HUES6 (cell line): Measurements from ENCODE around the gene ZGPAT.

Experiments
- H3K27ac ChIP-seq: 2 replicates; pipeline ENCODE4 v1.7.0; 2013; ENCODE audit warnings: low read depth, mild to moderate bottlenecking, low read length, inconsistent platforms
- H3K27me3 ChIP-seq: 2 replicates; pipeline ENCODE4 v1.6.1; 2013; ENCODE audit warnings: low read length; ENCODE audit not compliant: control insufficient read depth, insufficient read depth
- H3K36me3 ChIP-seq: 2 replicates; pipeline ENCODE4 v1.6.1; 2013; ENCODE audit warnings: low read length; ENCODE audit not compliant: control insufficient read depth, insufficient read depth
- H3K4me1 ChIP-seq: 2 replicates; pipeline ENCODE4 v1.6.1; 2013; ENCODE audit warnings: low read length; ENCODE audit not compliant: control insufficient read depth, insufficient read depth
- H3K4me3 ChIP-seq: 2 replicates; pipeline ENCODE4 v1.5.1; 2013; ENCODE audit warnings: low read depth, low read length
- H3K9ac ChIP-seq: one replicate; pipeline ENCODE4 v1.6.1; 2013; ENCODE audit warnings: mild to moderate bottlenecking, low read length
- H3K9me3 ChIP-seq: 2 replicates; pipeline ENCODE4 v1.6.1; 2013; ENCODE audit warnings: low read depth, low read length; ENCODE audit not compliant: control insufficient read depth, insufficient read depth

Gene ZGPAT

DNA sequence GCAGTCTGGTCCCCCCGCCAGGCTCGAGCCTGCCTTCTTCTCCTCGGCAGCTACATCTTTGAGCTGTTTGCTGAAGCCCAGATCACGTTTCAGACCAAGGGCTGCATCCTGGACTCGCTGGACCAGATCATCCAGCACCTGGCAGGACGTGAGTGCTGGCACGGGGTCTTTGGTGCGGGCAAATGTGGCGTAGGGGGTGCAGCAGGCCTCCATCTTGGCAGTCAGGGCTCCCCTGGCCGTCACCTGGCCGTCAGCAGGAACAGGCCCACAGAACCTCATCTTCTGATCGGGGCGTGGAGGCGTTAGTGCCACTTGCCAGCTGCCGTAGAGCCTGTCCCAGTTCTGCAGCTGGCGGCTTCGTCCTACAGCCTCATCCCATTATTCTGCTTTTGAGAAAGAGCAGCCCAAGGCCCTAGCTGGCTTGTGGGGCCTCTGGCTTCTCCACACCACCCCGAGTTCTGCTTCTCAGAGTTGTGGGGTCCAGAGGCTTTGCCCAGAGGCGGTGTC is 28.0 kb upstream of the ZGPAT start:
- no peak overlapping the region for H3K27ac ChIP-seq
- peaks cover 54% of the 10 kb centered on the region for H3K36me3 ChIP-seq

DNA sequence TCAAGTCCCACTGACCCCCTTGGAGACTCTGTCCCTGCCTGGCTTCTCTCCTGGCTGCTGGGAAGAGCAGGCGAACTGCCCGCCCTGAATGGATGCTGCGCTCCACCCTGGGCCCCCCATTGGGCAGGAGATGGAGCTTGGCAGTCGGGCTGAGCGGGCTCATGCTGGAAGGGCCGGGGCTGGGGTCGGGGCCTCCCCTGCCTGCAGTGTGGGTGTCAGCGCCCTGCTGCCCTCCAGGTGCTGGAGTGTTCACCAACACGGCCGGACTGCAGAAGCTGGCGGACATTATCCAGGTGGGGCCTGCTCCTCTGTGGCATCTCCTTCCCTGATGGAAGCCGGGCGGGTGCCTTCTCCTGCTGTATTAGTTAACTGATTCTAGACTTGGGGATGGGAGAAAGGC is 27.4 kb upstream of the ZGPAT start:
- Histone ChIP-seq H3K36me3 (peaks cover 49% of the 10 kb centered on the region), H3K9me3 (no peaks in the 10 kb centered on the region), H3K27me3 (no peaks in the 10 kb centered on the region), H3K4me1 (no peaks in the 10 kb centered on the region; the same call in 1 of the 2 replicates), H3K9ac (no peak overlapping the region), H3K4me3 (no peak overlapping the region), H3K27ac (no peak overlapping the region)

More for the DNA sequence above, 28.0 kb upstream of the ZGPAT start:
- H3K9ac ChIP-seq: no peak overlapping the region
- no peaks in the 10 kb centered on the region for H3K27me3 ChIP-seq
- H3K9me3 ChIP-seq: no peaks in the 10 kb centered on the region
- no peaks in the 10 kb centered on the region; the same call in 1 of the 2 replicates for H3K4me1 ChIP-seq
- no peak overlapping the region for H3K4me3 ChIP-seq

DNA sequence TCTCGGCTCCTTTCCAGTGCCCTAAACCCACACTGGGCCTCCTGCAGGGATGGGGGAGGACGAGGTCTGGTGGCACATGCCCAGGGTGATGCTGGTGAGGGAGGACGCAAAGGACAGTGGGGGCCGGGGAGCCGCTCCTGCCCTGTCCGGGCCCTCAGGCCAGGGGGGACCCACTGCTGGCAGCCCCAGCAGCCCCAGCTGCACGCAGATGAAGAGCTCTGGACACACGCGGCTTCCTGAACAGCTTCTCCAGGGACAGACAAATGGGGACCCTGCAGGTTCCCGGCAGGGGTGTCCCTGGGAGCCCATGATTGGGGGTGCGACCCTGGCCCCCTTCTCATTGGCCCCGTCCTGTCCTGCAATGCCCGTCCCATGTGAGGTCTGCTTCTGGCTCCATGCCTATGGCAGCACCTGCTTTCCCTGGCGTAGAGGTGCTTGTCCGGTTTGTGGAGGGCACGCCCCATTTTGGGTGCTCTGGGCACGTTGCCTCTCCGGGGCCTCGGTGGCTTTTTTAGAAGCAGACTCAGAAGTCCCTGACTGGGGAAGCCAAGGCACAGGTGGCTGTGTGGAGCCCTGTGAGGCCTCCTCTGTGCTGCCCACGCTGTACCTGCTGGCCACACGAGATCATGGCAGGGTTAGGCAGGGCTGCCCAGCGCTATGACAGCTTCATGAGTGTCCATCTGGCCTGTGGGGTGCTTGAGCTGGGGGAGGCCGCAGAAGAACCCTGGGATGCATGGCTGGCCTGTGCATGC is 26.8 kb upstream of the ZGPAT start:
- no peaks in the 10 kb centered on the region for H3K27me3 ChIP-seq
- H3K27ac ChIP-seq: no peak overlapping the region
- no peak overlapping the region for H3K9ac ChIP-seq
- peaks cover 43% of the 10 kb centered on the region for H3K36me3 ChIP-seq
- H3K9me3 ChIP-seq: no peaks in the 10 kb centered on the region
- H3K4me1 ChIP-seq: no peaks in the 10 kb centered on the region; the same call in 1 of the 2 replicates
- H3K4me3 ChIP-seq: no peak overlapping the region

DNA sequence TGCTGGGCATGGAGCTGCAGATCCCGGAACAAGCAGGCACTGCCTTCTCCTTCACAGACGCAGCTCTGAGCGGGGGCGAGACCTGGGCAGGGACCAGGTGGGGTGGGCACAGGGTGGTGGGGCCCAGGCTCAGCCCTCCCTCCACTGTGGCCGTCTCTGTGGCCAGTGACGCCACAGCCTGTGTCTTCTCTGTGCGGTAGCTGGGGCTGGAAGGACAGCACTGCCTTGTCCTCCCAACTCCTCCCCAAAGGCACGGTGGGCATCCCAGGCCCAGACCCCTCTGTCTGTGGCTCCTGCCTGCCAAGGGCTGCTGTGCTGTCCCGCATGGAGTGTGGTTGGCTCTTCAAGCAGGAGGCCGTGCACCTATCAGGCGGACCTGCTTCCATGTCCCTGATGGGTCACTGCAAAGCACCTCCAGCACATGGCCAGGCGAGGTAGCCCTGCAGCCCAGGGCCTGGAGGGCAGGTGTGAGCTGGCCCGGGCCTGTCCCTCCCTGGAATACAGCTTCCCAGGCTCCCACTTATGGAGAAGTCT is 26.2 kb upstream of the ZGPAT start:
- Histone ChIP-seq H3K9ac (no peak overlapping the region), H3K4me3 (no peak overlapping the region), H3K9me3 (no peaks in the 10 kb centered on the region), H3K27ac (no peak overlapping the region), H3K27me3 (no peaks in the 10 kb centered on the region), H3K36me3 (peaks cover 38% of the 10 kb centered on the region), H3K4me1 (no peaks in the 10 kb centered on the region; the same call in 1 of the 2 replicates)

DNA sequence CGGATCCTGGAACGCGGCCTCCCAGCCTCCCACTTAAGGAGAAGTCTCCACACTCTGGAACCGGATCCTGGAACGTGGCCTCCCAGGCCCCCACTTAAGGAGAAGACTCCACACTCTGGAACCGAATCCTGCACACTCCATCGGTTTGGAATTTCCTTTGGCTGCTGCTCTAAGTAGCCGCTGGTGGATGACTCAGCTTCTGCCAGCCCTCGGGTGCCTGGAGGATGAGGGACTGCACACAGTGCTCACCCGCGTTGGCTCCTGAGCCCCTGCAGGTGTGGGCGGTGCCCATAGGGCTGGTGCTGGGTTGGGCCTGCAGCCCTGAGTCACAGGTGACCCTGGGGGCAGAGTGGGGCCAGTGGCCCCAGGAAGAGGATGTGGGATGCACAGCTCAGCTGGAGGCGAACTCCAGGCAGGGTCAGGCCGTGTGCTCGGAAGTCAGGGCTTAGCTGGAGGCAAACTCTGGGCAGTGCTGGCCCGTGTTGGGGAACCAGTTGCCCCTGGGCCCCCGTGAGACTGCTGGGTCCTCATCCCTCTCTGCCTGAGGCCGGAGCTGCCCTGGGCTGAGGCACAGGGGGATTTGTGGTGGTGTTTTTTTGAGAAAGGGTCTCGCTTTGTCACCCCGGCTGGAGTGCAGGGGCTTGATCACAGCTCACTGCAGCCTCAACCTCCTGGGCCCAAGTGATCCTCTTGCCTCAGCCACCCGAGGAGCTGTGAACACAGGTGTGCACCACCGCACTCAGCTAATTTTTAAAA is 25.3 kb upstream of the ZGPAT start:
- Histone ChIP-seq H3K27me3 (no peaks in the 10 kb centered on the region), H3K9ac (no peak overlapping the region), H3K27ac (peak overlapping the region; percentile 18; the same call in 1 of the 2 replicates), H3K9me3 (no peaks in the 10 kb centered on the region), H3K4me3 (no peak overlapping the region), H3K36me3 (peaks cover 32% of the 10 kb centered on the region), H3K4me1 (no peaks in the 10 kb centered on the region; the same call in 1 of the 2 replicates)

DNA sequence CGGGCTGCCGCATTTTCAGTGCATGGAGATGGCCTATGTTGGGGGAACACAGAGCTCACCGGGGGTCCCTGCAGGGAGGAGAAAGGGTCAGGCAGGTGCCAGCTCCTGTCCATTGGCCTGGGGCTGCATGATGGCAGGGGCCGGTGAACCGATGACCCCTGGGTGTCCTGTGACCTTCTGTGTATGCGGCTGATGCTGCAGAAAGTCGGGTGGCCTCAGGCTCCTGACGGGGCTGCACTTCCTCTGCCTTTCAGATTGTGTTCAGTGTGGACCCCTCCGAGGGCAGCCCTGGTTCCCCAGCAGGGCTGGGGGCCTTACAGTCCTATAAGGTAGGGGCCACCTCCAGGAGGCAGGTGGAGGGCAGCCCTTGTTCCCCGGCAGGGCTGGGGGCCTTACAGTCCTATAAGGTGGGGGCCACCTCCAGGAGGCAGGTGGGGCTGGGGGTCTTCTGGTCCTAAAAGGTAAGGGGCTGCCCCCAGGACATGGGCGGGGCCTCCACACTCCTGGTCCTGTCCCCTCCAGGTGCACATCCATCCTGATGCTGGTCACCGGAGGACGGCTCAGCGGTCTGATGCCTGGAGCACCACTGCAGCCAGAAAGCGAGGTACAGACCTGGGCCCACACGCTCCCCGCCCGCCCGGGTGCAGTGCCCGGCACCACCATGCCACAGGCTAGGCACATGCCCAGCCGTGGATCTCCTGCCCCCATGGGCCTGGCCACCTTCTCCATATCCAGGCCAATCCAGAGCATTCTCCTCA is 22.4 kb upstream of the ZGPAT start:
- H3K27me3 ChIP-seq: no peaks in the 10 kb centered on the region
- no peak overlapping the region for H3K4me3 ChIP-seq
- H3K9me3 ChIP-seq: no peaks in the 10 kb centered on the region
- peak overlapping the region; percentile 30 for H3K9ac ChIP-seq
- peaks cover 18% of the 10 kb centered on the region for H3K36me3 ChIP-seq
- H3K4me1 ChIP-seq: no peaks in the 10 kb centered on the region; the same call in 1 of the 2 replicates
- no peak overlapping the region for H3K27ac ChIP-seq

DNA sequence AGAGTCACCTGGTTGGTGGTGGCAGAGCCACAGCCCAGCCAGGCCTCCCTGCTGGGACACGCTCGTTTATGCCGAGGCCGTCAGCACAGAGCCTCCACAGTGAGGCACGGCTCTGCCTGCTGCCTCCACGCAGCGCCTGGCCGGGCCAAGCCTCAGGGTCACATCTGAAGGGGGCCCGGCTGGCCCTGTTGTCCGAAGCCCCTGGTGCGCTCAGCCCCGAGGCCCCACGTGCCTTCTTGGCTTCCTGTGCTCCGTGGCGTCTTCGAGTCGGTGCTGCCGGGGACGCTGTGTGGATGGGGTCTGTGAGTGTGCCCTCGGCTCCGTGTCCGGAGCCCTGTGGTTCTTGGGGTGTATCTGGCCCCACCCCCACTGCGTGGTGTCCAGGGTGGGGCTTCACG is 21.7 kb upstream of the ZGPAT start:
- Histone ChIP-seq H3K4me1 (no peaks in the 10 kb centered on the region; the same call in 1 of the 2 replicates), H3K27me3 (no peaks in the 10 kb centered on the region), H3K27ac (no peak overlapping the region), H3K9ac (peak overlapping the region; percentile 30), H3K36me3 (peaks cover 16% of the 10 kb centered on the region), H3K9me3 (no peaks in the 10 kb centered on the region), H3K4me3 (no peak overlapping the region)

DNA sequence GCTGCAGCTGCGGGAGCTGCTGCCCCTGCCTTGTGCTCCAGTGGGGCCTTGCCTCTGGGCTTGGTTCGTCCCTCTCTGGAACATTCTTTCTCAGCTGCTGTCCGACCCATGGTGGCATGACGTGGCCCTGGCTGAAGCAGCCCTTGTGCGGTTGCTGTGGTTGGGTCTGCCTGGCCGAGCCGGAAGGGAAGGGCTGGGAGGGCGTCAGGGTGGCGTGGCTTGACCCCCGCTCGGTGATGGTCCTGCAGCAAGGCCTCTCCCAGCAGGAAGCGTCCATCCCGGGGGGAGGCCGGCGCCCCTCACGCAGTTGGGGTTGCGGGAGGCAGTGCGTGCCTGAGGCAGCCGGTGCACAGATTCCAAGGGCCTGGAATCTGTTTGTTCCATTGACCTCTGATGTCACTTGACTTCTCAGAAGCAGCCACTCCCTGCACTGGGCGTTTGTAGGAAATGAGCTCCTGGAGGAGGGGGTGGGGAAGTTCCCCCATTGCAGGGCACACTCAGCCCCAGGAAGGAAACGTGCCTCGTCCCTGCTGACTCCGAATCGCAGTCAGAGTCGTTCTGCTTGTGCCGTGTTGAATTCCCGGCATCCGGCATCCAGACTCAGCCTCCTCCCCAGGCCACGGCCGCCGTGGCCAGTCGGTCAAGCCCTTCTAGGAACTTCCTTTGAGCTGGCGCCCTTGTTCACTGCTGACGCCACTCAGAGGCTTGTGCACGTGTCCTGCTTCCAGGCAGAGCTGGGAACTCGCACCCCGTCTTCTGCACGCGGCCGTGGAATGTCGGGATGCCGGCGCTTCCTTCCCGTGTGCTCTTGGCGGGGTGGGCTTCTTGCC is 21.1 kb upstream of the ZGPAT start:
- Histone ChIP-seq H3K9ac (peak overlapping the region; percentile 13), H3K9me3 (no peaks in the 10 kb centered on the region), H3K4me1 (no peaks in the 10 kb centered on the region; the same call in 1 of the 2 replicates), H3K27me3 (no peaks in the 10 kb centered on the region), H3K36me3 (peaks cover 13% of the 10 kb centered on the region), H3K27ac (no peak overlapping the region), H3K4me3 (no peak overlapping the region)

DNA sequence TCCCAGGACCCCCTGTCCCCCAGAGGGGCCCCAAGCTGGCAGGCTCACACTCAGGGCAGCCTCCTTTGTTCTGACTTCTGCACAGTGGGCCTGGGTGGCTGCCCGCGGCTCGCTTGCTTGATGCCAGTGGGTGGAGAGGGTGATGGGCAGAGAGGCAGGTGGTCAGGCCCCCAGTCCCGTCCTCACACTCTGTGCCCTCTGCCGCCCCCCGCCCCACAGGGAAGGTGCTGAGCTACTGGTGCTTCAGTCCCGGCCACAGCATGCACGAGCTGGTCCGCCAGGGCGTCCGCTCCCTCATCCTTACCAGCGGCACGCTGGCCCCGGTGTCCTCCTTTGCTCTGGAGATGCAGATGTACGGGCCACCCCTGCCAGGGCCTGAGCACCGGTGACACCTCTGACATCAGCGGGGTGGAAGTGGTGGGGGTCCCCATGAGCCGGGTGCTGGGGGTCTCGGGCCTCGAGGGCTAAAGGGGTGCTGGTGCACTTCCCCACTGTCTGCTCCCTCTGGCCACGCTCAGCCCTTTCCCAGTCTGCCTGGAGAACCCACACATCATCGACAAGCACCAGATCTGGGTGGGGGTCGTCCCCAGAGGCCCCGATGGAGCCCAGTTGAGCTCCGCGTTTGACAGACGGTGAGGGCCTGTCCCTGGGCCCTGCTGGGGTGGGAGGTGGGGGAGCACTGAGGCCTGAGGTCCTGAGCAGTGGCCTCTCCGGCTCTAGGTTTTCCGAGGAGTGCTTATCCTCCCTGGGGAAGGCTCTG is 20.2 kb upstream of the ZGPAT start:
- Histone ChIP-seq H3K9me3 (no peaks in the 10 kb centered on the region), H3K4me1 (no peaks in the 10 kb centered on the region; the same call in 1 of the 2 replicates), H3K4me3 (no peak overlapping the region), H3K27me3 (no peaks in the 10 kb centered on the region), H3K27ac (no peak overlapping the region), H3K9ac (no peak overlapping the region), H3K36me3 (peaks cover 10% of the 10 kb centered on the region)
